Measurements from ENCODE around the gene MYOF.

Gene MYOF

GRCh38 chr10:93357680-93358079 lies 124.5 kb downstream of the MYOF start:
- H3K27ac ChIP-seq (ENCODE audit: low read depth, low read length), result no peak overlapping the region
- H2AK5ac ChIP-seq (ENCODE audit: low read length), result no peak overlapping the region
- no peak overlapping the region for H3K23ac ChIP-seq (ENCODE audit: low read length)
- H3K14ac ChIP-seq (ENCODE audit: low read length), result no peak overlapping the region
- H3K27me3 ChIP-seq (ENCODE audit: insufficient read depth, low read length), result no peaks in the 10 kb centered on the region
- H3K4ac ChIP-seq (ENCODE audit: low read depth, low read length), result no peak overlapping the region
- peaks cover 34 to 50% of the 10 kb centered on the region in 2 experiments for H3K36me3 ChIP-seq (ENCODE audit: control insufficient read depth in 1 of 2, insufficient read depth in 2 of 2, low read length in 2 of 2)
- no peak overlapping the region for H2BK12ac ChIP-seq (ENCODE audit: low read length)
- H4K91ac ChIP-seq (ENCODE audit: low read depth, low read length), result no peak overlapping the region
- H2BK5ac ChIP-seq (ENCODE audit: low read depth, low read length, poor library complexity), result no peak overlapping the region
- no peak overlapping the region for H4K8ac ChIP-seq (ENCODE audit: low read depth, low read length)
- no peak overlapping the region for H3K9ac ChIP-seq (ENCODE audit: low read length)
- no peak overlapping the region for H3K4me2 ChIP-seq (ENCODE audit: low read length)
- WGBS (ENCODE audit: extremely low coverage, insufficient coverage, insufficient read length), result no CpG with 5 or more reads among the region's 5 CpGs
- H3K18ac ChIP-seq (ENCODE audit: low read length), result no peak overlapping the region
- H3K4me3 ChIP-seq (ENCODE audit: low read depth, low read length), result no peak overlapping the region
- H2BK120ac ChIP-seq (ENCODE audit: insufficient read depth, low read length, poor library complexity), result no peak overlapping the region
- DNase-seq, result peak in 1 of 2 donors; percentile 59
- no peaks in the 10 kb centered on the region for H3K79me1 ChIP-seq (ENCODE audit: low read length)
- no peaks in the 10 kb centered on the region for H3K4me1 ChIP-seq (ENCODE audit: control insufficient read depth in 1 of 2, insufficient read depth in 2 of 2, low read length in 2 of 2)
- H3K9me3 ChIP-seq (ENCODE audit: insufficient read depth, low read depth, low read length), result no peaks in the 10 kb centered on the region
- H4K12ac ChIP-seq (ENCODE audit: low read depth, low read length), result no peak overlapping the region
- no peaks in the 10 kb centered on the region for H3K79me2 ChIP-seq (ENCODE audit: control insufficient read depth, insufficient read depth, low read length, poor library complexity)
- H2AFZ ChIP-seq (ENCODE audit: insufficient read depth, low read length, poor library complexity), result no peak overlapping the region

DNA sequence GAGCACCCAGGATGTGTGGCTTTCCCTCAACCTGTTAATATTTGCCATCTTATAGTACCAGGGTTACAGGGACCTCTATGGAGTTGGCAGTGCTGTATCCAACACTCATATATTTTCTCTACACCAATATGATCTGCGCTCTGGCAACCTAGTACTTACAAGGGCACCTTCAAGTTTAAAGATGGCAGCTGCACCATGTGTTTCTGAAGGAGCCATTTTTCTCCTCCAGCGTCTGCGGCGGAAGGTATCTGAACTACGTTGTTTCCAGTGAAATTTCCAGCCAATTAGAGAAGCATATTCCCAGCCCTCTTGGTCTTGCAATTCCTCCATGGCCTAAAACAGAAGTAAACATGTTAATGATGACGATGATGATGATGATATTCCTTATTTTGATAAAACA lies 125.6 kb downstream of the MYOF start:
- Histone ChIP-seq H3K27me3 (ENCODE audit: insufficient read depth, low read length) (no peaks in the 10 kb centered on the region), H3K4me1 (ENCODE audit: control insufficient read depth in 1 of 2, insufficient read depth in 2 of 2, low read length in 2 of 2) (no peaks in the 10 kb centered on the region), H4K91ac (ENCODE audit: low read depth, low read length) (no peak overlapping the region), H3K36me3 (ENCODE audit: control insufficient read depth in 1 of 2, insufficient read depth in 2 of 2, low read length in 2 of 2) (peaks cover 32 to 52% of the 10 kb centered on the region in 2 experiments), H2AFZ (ENCODE audit: insufficient read depth, low read length, poor library complexity) (no peak overlapping the region), H3K27ac (ENCODE audit: low read depth, low read length) (no peak overlapping the region), H3K4me3 (ENCODE audit: low read depth, low read length) (no peak overlapping the region), H4K8ac (ENCODE audit: low read depth, low read length) (no peak overlapping the region), H2BK12ac (ENCODE audit: low read length) (no peak overlapping the region), H3K23ac (ENCODE audit: low read length) (no peak overlapping the region), H3K9ac (ENCODE audit: low read length) (peak overlapping the region; percentile 27), H2BK120ac (ENCODE audit: insufficient read depth, low read length, poor library complexity) (no peak overlapping the region), H3K79me1 (ENCODE audit: low read length) (no peaks in the 10 kb centered on the region), H3K9me3 (ENCODE audit: insufficient read depth, low read depth, low read length) (no peaks in the 10 kb centered on the region), H3K4ac (ENCODE audit: low read depth, low read length) (no peak overlapping the region), H2AK5ac (ENCODE audit: low read length) (no peak overlapping the region), H3K14ac (ENCODE audit: low read length) (no peak overlapping the region), H3K18ac (ENCODE audit: low read length) (no peak overlapping the region), H2BK5ac (ENCODE audit: low read depth, low read length, poor library complexity) (no peak overlapping the region), H3K79me2 (ENCODE audit: control insufficient read depth, insufficient read depth, low read length, poor library complexity) (no peaks in the 10 kb centered on the region), H4K12ac (ENCODE audit: low read depth, low read length) (no peak overlapping the region), H3K4me2 (ENCODE audit: low read length) (no peak overlapping the region)
- DNase-seq, result no peak
- no CpG with 5 or more reads among the region's 6 CpGs for WGBS (ENCODE audit: extremely low coverage, insufficient coverage, insufficient read length)

- H3K18ac ChIP-seq (ENCODE audit: low read length), result no peak overlapping the region
- no CpG with 5 or more reads among the region's 6 CpGs for WGBS (ENCODE audit: extremely low coverage, insufficient coverage, insufficient read length)
- no peak overlapping the region for H3K23ac ChIP-seq (ENCODE audit: low read length)
Measured at GRCh38 chr10:93352638-93353383, 129.3 kb downstream of the MYOF start.

DNA sequence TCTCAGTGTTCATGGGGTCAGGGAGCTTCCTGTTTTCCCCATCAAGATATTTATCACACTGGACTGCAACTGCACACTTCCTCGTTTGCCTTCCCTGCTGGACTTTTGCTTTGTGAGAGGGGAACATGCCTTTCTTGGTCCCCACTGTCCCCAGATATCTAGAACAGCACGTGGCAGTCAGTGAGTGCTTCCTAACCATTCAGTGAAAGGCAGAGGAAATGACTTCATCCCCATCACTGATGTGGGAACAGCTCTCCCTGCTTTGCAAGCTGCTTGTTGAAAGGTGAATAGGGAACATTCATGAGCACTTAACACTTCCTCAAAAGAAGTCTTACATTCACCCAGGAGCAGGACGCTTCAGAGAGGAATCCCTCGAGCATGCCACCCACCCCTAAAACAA lies 135.4 kb downstream of the MYOF start:
- Histone ChIP-seq H3K36me3 (ENCODE audit: control insufficient read depth in 1 of 2, insufficient read depth in 2 of 2, low read length in 2 of 2) (peaks cover 31 to 57% of the 10 kb centered on the region in 2 experiments), H2BK5ac (ENCODE audit: low read depth, low read length, poor library complexity) (no peak overlapping the region), H3K9ac (ENCODE audit: low read length) (no peak overlapping the region), H2BK12ac (ENCODE audit: low read length) (no peak overlapping the region), H3K23ac (ENCODE audit: low read length) (no peak overlapping the region), H3K27me3 (ENCODE audit: insufficient read depth, low read length) (no peaks in the 10 kb centered on the region), H2BK120ac (ENCODE audit: insufficient read depth, low read length, poor library complexity) (no peak overlapping the region), H2AFZ (ENCODE audit: insufficient read depth, low read length, poor library complexity) (no peak overlapping the region), H4K91ac (ENCODE audit: low read depth, low read length) (no peak overlapping the region), H2AK5ac (ENCODE audit: low read length) (no peak overlapping the region), H3K18ac (ENCODE audit: low read length) (no peak overlapping the region), H3K14ac (ENCODE audit: low read length) (no peak overlapping the region), H3K4me3 (ENCODE audit: low read depth, low read length) (no peak overlapping the region), H4K8ac (ENCODE audit: low read depth, low read length) (no peak overlapping the region), H4K12ac (ENCODE audit: low read depth, low read length) (no peak overlapping the region), H3K27ac (ENCODE audit: low read depth, low read length) (no peak overlapping the region), H3K9me3 (ENCODE audit: insufficient read depth, low read depth, low read length) (no peaks in the 10 kb centered on the region), H3K4me1 (ENCODE audit: control insufficient read depth in 1 of 2, insufficient read depth in 2 of 2, low read length in 2 of 2) (no peaks in the 10 kb centered on the region), H3K4me2 (ENCODE audit: low read length) (no peak overlapping the region), H3K79me2 (ENCODE audit: control insufficient read depth, insufficient read depth, low read length, poor library complexity) (no peaks in the 10 kb centered on the region), H3K4ac (ENCODE audit: low read depth, low read length) (no peak overlapping the region), H3K79me1 (ENCODE audit: low read length) (no peaks in the 10 kb centered on the region)
- DNase-seq, result no peak
- WGBS (ENCODE audit: extremely low coverage, insufficient coverage, insufficient read length), result no CpG with 5 or more reads among the region's 4 CpGs

More at GRCh38 chr10:93352638-93353383, 129.3 kb downstream of the MYOF start:
- H3K36me3 ChIP-seq (ENCODE audit: control insufficient read depth in 1 of 2, insufficient read depth in 2 of 2, low read length in 2 of 2), result peaks cover 33 to 59% of the 10 kb centered on the region in 2 experiments
- H3K79me2 ChIP-seq (ENCODE audit: control insufficient read depth, insufficient read depth, low read length, poor library complexity), result no peaks in the 10 kb centered on the region
- H3K27ac ChIP-seq (ENCODE audit: low read depth, low read length), result no peak overlapping the region
- no peaks in the 10 kb centered on the region for H3K4me1 ChIP-seq (ENCODE audit: control insufficient read depth in 1 of 2, insufficient read depth in 2 of 2, low read length in 2 of 2)
- H3K4me3 ChIP-seq (ENCODE audit: low read depth, low read length), result no peak overlapping the region
- H3K14ac ChIP-seq (ENCODE audit: low read length), result no peak overlapping the region
- H3K4ac ChIP-seq (ENCODE audit: low read depth, low read length), result no peak overlapping the region
- H4K91ac ChIP-seq (ENCODE audit: low read depth, low read length), result no peak overlapping the region
- H3K4me2 ChIP-seq (ENCODE audit: low read length), result no peak overlapping the region
- H2AFZ ChIP-seq (ENCODE audit: insufficient read depth, low read length, poor library complexity), result no peak overlapping the region
- DNase-seq, result peak; percentile 34 to 85
- H2BK120ac ChIP-seq (ENCODE audit: insufficient read depth, low read length, poor library complexity), result no peak overlapping the region
- no peak overlapping the region for H4K8ac ChIP-seq (ENCODE audit: low read depth, low read length)
- no peak overlapping the region for H2BK12ac ChIP-seq (ENCODE audit: low read length)
- no peak overlapping the region for H4K12ac ChIP-seq (ENCODE audit: low read depth, low read length)
- no peak overlapping the region for H2BK5ac ChIP-seq (ENCODE audit: low read depth, low read length, poor library complexity)
- no peaks in the 10 kb centered on the region for H3K27me3 ChIP-seq (ENCODE audit: insufficient read depth, low read length)
- no peaks in the 10 kb centered on the region for H3K9me3 ChIP-seq (ENCODE audit: insufficient read depth, low read depth, low read length)
- H2AK5ac ChIP-seq (ENCODE audit: low read length), result no peak overlapping the region
- no peaks in the 10 kb centered on the region for H3K79me1 ChIP-seq (ENCODE audit: low read length)
- no peak overlapping the region for H3K9ac ChIP-seq (ENCODE audit: low read length)

Measured in trophoblast cell (in vitro differentiated cells and primary cell).